Measurements from ENCODE around the gene TRPM7.

DNA sequence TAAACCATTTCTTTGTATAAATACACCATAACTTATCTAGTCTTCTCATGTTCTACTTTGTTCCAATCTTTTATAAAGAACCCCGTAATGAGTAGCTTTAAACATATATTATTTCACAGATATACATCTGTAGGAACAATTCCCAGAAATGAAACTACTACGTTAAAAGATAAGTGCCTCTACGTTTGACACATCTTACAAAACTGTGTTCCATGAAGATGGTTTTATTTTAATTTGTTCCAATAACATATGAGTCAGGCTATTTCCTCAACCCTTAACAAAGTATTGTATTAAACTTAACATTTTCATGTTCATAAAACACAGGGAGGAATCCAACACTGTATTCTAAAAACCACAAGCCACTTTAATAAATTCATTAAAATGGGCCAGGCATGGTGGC, 52.9 kb downstream of the TRPM7 start:
- TF ChIP-seq, protein P1, sequence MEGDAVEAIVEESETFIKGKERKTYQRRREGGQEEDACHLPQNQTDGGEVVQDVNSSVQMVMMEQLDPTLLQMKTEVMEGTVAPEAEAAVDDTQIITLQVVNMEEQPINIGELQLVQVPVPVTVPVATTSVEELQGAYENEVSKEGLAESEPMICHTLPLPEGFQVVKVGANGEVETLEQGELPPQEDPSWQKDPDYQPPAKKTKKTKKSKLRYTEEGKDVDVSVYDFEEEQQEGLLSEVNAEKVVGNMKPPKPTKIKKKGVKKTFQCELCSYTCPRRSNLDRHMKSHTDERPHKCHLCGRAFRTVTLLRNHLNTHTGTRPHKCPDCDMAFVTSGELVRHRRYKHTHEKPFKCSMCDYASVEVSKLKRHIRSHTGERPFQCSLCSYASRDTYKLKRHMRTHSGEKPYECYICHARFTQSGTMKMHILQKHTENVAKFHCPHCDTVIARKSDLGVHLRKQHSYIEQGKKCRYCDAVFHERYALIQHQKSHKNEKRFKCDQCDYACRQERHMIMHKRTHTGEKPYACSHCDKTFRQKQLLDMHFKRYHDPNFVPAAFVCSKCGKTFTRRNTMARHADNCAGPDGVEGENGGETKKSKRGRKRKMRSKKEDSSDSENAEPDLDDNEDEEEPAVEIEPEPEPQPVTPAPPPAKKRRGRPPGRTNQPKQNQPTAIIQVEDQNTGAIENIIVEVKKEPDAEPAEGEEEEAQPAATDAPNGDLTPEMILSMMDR (IDR thresholded peaks at IDR 0.05) = no peak
- TF ChIP-seq POLR2A (IDR thresholded peaks at IDR 0.05) = no peak
